ENCODE results near the gene LCE3E.
"Not testable (repeated sequence)": the region's sequence is repeated elsewhere in the genome, so short reads cannot be mapped to it uniquely, and the experiment has no call there.

LCE3E gene

DNA sequence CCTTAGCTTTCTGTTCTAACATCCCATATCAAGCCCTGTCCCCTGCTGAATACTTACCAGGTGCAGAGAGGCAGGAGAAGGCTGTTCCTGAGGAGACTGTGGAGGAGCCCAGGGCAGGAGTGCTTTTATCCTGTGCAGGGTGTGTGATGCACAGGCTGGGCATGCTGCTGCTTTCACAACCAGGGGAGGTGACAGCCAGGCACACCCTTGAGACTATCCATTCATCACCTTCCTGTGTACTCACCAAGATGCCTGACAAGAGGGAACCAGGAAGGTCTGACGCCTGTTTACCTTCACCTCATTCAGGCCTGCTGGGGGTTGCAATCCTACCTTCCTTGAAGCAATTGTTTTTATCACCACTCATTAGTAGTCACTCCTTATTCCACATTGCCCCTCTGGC is at the start of gene LCE3E:
Gene LCE3E (minus strand): TSS at position 100 of the 400 bp plus-strand sequence. CDS start 572 bp downstream, outside the sequence.
- DNase-seq: no peak

- no peak for DNase-seq
Observed at GRCh38 chr1:152613511-152613910, 46.9 kb upstream of the LCE3E start, which contains the start of gene LCE3B. TSS of gene LCE3B (plus strand) at chr1:152613811. CDS start at chr1:152613811, 0 bp downstream.

DNA sequence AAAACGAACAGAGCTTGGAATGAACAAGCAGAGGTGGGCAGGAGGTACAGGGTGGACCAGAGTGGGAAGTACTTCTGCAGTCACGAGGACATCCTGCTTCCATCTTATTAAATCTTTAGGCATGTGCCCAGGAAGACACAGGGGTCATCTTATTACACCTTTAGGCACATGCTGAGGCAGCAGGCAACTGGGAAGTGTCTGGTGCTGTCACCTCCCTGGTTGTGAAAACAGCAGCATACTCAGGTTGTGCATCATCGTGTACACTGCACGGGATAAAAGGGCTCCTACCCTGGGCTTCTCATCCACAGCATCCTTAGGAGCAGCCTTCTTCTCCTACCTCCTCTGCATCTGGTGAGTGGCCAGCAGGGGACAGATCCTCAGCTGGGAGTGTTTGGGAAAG is 33.4 kb upstream of the LCE3E start, which contains the start of gene LCE3C:
Gene LCE3C (plus strand): TSS at position 301 of the 400 bp plus-strand sequence. CDS start 498 bp downstream, outside the sequence.
- DNase-seq: no peak

DNA sequence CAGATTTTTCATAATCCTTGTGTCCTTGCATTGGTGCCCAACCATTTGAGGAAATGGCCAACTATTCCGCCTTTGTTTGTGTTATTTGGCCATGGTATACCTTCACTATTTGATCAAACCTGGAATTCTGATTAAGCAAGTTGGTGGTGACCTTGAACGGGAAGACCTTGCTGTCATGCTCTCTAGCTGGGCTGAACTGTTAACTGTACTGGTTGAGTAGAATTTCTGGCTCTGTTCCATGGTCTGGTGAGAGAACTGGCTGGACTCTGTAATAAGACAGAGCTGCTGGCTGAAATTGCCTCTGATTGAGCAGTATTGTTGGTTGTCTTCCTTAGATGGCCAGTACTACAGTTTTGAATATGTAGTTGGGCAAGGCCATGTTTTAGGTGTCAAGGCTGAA is 30.4 kb upstream of the LCE3E start:
- no peak for DNase-seq

GRCh38 chr1:152585586-152585985 is 19.0 kb upstream of the LCE3E start:
- DNase-seq: no peak

DNA sequence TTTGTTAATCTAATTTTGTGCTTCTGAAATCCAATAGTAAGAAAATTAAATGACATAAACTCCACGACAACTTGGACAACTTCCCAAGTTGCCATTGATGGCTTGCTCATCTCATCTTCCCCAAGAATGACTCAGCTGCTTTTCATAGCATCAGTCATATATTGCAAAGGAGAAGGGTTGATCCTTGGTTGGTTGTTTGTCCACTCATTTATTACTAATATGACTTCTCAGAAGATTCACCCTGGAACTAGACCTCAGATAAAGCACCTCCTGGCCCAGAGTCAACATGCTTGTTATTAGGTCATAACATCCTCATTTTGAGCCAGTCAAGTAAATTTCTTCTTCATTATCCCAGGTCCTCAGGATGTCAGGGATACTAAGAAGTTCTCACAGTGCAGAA is 16.1 kb upstream of the LCE3E start:
- no peak for DNase-seq

GRCh38 chr1:152580433-152580832 is 13.9 kb upstream of the LCE3E start, which contains the start of gene LCE3D:
TSS of gene LCE3D (minus strand) at chr1:152580516. CDS start at chr1:152579936, 580 bp downstream.
- no peak for DNase-seq

DNA sequence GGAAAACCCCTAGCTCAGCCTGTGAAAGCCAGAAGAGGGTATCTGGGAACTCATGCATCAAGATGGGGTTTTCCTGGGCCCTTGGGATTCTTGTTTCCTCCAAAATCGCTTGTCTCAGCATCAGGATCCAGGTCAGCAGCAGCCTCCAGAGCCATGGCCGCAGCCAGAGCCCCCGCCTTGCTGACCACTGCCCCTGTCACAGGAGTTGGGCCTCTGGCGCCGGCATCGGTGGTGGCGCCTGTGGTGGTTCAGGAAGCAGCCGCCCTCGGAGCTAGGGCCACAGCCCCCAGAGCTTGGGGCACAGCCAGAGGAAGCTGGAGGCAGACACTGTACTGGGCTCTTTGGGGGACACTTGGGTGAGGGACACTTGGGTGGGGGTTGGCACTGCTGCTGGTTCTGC is 12.9 kb upstream of the LCE3E start:
- not testable (repeated sequence) for DNase-seq

GRCh38 chr1:152577168-152577567 is 10.6 kb upstream of the LCE3E start:
- DNase-seq: peak; percentile 86

DNA sequence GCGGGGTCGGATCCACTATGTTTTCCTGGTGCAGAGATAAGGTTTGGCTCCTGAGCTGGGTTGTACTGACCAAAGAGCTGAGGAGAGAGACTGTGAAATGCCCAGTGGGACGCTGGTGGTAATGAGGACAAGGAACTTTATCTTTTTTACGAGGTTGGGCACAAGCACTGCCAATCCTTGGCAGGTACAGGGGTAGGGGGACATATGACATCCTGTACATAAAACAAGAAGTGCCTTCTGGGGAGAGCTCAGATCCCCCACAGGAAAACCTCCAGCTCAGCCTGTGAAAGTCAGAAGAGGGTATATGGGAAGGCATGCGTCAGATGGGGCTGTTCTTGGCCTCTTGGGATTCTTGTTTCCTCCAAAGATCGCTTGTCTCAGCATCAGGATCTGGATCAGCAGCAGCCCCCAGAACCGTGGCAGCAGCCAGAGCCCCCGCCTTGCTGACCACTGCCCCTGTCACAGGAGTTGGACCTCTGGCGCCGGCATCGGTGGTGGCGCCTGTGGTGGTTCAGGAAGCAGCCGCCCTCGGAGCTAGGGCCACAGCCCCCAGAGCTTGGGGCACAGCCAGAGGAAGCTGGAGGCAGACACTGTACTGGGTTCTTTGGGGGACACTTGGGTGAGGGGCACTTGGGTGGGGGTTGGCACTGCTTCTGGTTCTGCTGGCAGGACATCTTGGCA is 905 bp downstream of the LCE3E start:
- DNase-seq: no peak

GRCh38 chr1:152565115-152565514 is 1.5 kb downstream of the LCE3E start:
- peak; percentile 29 for DNase-seq

- not testable (repeated sequence) for DNase-seq
Observed at GRCh38 chr1:152548358-152548757, 18.2 kb downstream of the LCE3E start.

GRCh38 chr1:152546704-152547103 is 19.9 kb downstream of the LCE3E start:
- no peak for DNase-seq

DNA sequence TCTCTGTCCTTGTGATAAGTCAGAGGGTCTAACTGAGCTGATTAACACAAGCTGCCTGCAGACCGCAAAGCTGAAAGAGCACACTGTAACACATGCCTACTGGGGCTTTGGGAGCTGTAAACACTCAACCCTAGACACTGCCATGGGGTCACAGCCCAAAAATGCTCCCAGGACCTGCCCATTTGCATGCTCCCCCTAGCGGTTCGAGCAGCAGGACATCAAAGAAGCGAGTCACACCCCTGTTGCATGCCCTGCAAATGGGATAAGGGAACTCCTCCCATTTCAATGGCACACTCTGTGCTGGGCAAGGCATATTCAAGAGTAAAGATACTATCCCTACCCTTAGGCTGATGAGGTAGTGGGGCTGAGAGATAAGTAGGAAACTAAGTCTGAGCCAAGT is 22.8 kb downstream of the LCE3E start:
- DNase-seq: peak; percentile 14

- DNase-seq: no peak
Observed at GRCh38 chr1:152539901-152540300, 26.7 kb downstream of the LCE3E start.

GRCh38 chr1:152537496-152537895 is 29.1 kb downstream of the LCE3E start:
- no peak for DNase-seq

- no peak for DNase-seq
Observed at GRCh38 chr1:152535774-152536173, 30.8 kb downstream of the LCE3E start.

DNA sequence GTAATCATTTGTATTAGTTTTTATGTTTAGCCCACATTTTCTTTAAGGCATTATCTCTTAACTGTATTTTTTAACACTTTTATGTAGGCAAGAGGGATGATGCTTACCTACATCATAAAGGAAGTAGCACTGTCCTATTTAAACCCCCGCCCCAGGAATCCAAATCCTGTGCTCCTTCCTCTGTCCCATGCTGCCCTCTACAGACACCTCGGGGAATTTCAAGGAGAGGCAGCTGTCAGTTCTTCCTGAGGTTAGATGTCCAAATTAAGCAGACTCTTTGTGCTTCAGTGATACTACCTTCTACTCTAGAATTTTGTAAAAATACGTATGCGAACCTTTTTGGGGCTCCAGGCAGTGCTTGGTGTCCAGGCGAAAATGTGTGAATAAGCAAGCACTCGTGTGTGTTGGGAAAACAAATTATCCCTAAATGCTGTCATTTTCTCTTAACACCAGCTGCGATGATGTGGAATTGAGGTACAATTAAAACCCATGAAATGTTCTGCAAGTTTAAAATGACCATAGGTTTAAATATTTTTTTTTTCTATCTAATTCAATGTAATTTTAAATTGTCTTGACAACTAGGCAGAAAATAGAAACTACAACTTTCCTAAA is 33.1 kb downstream of the LCE3E start:
- peak; percentile 65 for DNase-seq

DNA sequence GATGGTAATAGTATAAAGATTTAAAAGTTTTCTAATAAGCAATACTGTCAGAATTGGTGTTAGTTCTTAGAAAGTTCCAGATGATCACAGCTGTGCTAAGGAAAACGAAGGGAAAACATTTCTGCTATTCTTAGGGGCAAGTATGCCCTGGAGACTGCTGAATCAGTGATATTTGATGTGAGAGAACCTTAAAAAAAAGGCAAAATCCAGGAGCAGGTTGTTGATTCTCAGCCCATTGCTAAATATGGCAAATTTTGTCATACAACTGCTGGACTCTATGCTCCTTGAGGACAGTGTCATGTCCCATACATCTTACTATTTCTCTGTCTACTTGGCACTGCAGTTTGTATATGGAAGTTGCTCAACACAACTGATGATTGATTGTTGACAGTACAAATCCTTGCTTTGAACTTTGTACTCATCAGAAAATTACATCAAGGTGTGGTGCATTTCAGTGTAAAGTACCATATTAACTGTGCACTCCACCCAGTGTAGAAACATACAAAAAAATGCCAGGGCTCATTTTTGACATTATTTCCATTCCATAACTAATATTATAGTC is 41.4 kb downstream of the LCE3E start:
- no peak for DNase-seq

GRCh38 chr1:152520561-152521090 is 46.0 kb downstream of the LCE3E start:
- DNase-seq: no peak

- no peak for DNase-seq
Observed at GRCh38 chr1:152519851-152520250, 46.7 kb downstream of the LCE3E start.

- no peak for DNase-seq
Observed at GRCh38 chr1:152517237-152517811, 49.3 kb downstream of the LCE3E start.

DNA sequence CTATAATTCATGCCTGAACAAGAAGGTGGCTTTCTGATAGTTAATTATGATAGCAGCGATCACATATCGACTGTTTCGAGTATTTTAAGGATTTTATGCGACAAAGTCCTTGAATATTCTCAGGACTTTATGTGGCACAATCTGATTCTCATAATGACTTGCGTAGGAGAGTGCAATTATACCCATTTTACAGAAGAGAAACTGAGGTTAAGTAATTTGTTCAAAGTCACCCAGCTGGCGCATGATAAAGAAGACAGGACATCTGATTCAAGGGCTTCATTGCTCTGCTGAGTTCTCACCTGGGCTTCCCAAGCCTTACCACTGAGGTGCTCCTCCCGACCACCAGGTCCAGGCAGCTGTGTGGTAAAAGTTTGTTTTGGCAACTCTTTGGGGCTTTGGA is 50.5 kb downstream of the LCE3E start:
- DNase-seq: no peak
